ENCODE results near the gene KDM4C. TPM values are rescaled to one million over a fixed set of nuclear protein-coding genes. Genes with fewer than 3 reads are reported as not detected.

Gene KDM4C
- total RNA-seq, 1 experiment from 2014 or later = 7.1 TPM

- no peaks in the 10 kb centered on the region for H3K27me3 ChIP-seq (ENCODE audit: control insufficient read depth, insufficient read depth, low read length)
- TF ChIP-seq CTCF (IDR thresholded peaks at IDR 0.05) = no peak
- no peak for ATAC-seq
- no peak for DNase-seq (ENCODE audit: low read depth, low spot score)
- ChIA-PET POLR2A (no interaction called here), CTCF (no interaction called here)
- no peak overlapping the region for H3K4me3 ChIP-seq (ENCODE audit: low read depth in 2 of 2, low read length in 2 of 2)
- intact Hi-C loops (cut with micrococcal nuclease; ENCODE audit: unreplicated experiment) (no loop called here), in situ Hi-C loops (cut with HindIII; ENCODE audit: low pct_unique_long_range_greater_than_20kb, low sequenced_read_pairs) (no loop called here)
- H3K4me1 ChIP-seq (ENCODE audit: control insufficient read depth, insufficient read depth, low read length) = no peaks in the 10 kb centered on the region
- H3K9me3 ChIP-seq (ENCODE audit: control insufficient read depth, insufficient read depth, low read depth, low read length) = no peaks in the 10 kb centered on the region
- no peaks in the 10 kb centered on the region for H3K36me3 ChIP-seq (ENCODE audit: control insufficient read depth, insufficient read depth, low read length)
- H3K27ac ChIP-seq (ENCODE audit: low read length) = no peak overlapping the region
- no TSS peak for BruUV-seq (replicated peaks)
These were observed 127.2 kb downstream of the KDM4C start for GRCh38 chr9:6884990-6885389.

GRCh38 chr9:6887051-6887450 is 129.3 kb downstream of the KDM4C start:
- Histone ChIP-seq H3K27me3 (ENCODE audit: control insufficient read depth, insufficient read depth, low read length) (no peaks in the 10 kb centered on the region), H3K4me3 (ENCODE audit: low read depth in 2 of 2, low read length in 2 of 2) (no peak overlapping the region), H3K27ac (ENCODE audit: low read length) (no peak overlapping the region), H3K9me3 (ENCODE audit: control insufficient read depth, insufficient read depth, low read depth, low read length) (no peaks in the 10 kb centered on the region), H3K4me1 (ENCODE audit: control insufficient read depth, insufficient read depth, low read length) (no peaks in the 10 kb centered on the region), H3K36me3 (ENCODE audit: control insufficient read depth, insufficient read depth, low read length) (no peaks in the 10 kb centered on the region)
- in situ Hi-C loops (cut with HindIII; ENCODE audit: low pct_unique_long_range_greater_than_20kb, low sequenced_read_pairs) = no loop called here
- no peak for DNase-seq (ENCODE audit: low read depth, low spot score)
- ATAC-seq = no peak
- intact Hi-C loops (cut with micrococcal nuclease; ENCODE audit: unreplicated experiment) = no loop called here
- CTCF ChIA-PET = no interaction called here
- TF ChIP-seq TCF7L2 (IDR thresholded peaks at IDR 0.05; ENCODE audit: low read depth, low read length) (no peak), SIN3A (IDR thresholded peaks at IDR 0.05; ENCODE audit: borderline replicate concordance, insufficient read depth, low read depth, low read length) (no peak), CTCF (IDR thresholded peaks at IDR 0.05) (no peak), POLR2AphosphoS5 (IDR thresholded peaks at IDR 0.05; ENCODE audit: low read depth, low read length) (no peak), REST (IDR thresholded peaks at IDR 0.05; ENCODE audit: insufficient read depth in 1 of 2, low read depth in 2 of 2, low read length in 1 of 2) (no peak)
- BruUV-seq (replicated peaks) = no TSS peak
- POLR2A ChIA-PET = no interaction called here

GRCh38 chr9:6889868-6890267 is 132.1 kb downstream of the KDM4C start:
- BruUV-seq (replicated peaks) = no TSS peak
- intact Hi-C loops (cut with micrococcal nuclease; ENCODE audit: unreplicated experiment) (no loop called here), in situ Hi-C loops (cut with HindIII; ENCODE audit: low pct_unique_long_range_greater_than_20kb, low sequenced_read_pairs) (no loop called here)
- ATAC-seq (no peak), DNase-seq (ENCODE audit: low read depth, low spot score) (no peak)
- H3K27ac ChIP-seq (ENCODE audit: low read length) = no peak overlapping the region
- ChIA-PET POLR2A (no interaction called here), CTCF (no interaction called here)
- H3K9me3 ChIP-seq (ENCODE audit: control insufficient read depth, insufficient read depth, low read depth, low read length) = no peaks in the 10 kb centered on the region
- H3K4me1 ChIP-seq (ENCODE audit: control insufficient read depth, insufficient read depth, low read length) = no peaks in the 10 kb centered on the region
- H3K36me3 ChIP-seq (ENCODE audit: control insufficient read depth, insufficient read depth, low read length) = no peaks in the 10 kb centered on the region
- H3K27me3 ChIP-seq (ENCODE audit: control insufficient read depth, insufficient read depth, low read length) = no peaks in the 10 kb centered on the region
- no peak for TF ChIP-seq SIN3A (IDR thresholded peaks at IDR 0.05; ENCODE audit: borderline replicate concordance, insufficient read depth, low read depth, low read length)
- no peak for TF ChIP-seq TCF7L2 (IDR thresholded peaks at IDR 0.05; ENCODE audit: low read depth, low read length)
- no peak for TF ChIP-seq POLR2AphosphoS5 (IDR thresholded peaks at IDR 0.05; ENCODE audit: low read depth, low read length)
- TF ChIP-seq REST (IDR thresholded peaks at IDR 0.05; ENCODE audit: insufficient read depth in 1 of 2, low read depth in 2 of 2, low read length in 1 of 2) = no peak
- no peak for TF ChIP-seq CTCF (IDR thresholded peaks at IDR 0.05)
- H3K4me3 ChIP-seq (ENCODE audit: low read depth in 2 of 2, low read length in 2 of 2) = no peak overlapping the region
